PC-9 (cell line): Measurements from ENCODE around the gene SLC22A1. TPM values are rescaled to one million over a fixed set of nuclear protein-coding genes. Genes with fewer than 3 reads are reported as not detected.
"Not testable (repeated sequence)": the region's sequence is repeated elsewhere in the genome, so short reads cannot be mapped to it uniquely, and the experiment has no call there.

Experiments used
- BruUV-seq: library from RNA; stranded (reverse); fragments of 400-500 nt; replicated peaks from 2 replicates; lab custom pipeline; 2021; lab: Mats Ljungman, UMichigan
- CTCF ChIA-PET: fragments of 300-600 bp; sonication (Branson Sonifier 250); formaldehyde crosslinking; loops from one replicate; lab custom pipeline; 2022; ENCODE audit warnings: antibody characterized with exemption; lab: Charles Lee
- POLR2A ChIA-PET: fragments of 300-600 bp; sonication (Branson Sonifier 250); formaldehyde crosslinking; loops from one replicate; lab custom pipeline; 2022; ENCODE audit warnings: antibody characterized with exemption; ENCODE audit not compliant: unreplicated experiment; lab: Charles Lee
- DNase-seq, 2 experiments: peaks; one replicate each; pipeline versions ENCODE4 v3.0.0 to v3.0.0-alpha.2; 2015 to 2022; ENCODE audit warnings: mixed read lengths in 1 of 2
- H2AFZ ChIP-seq: fragments of 200-600 bp; sonication (generic); 2 replicates; pipeline ENCODE4 v1.8.1; 2017; ENCODE audit warnings: antibody characterized with exemption
- H3F3A ChIP-seq: fragments of 200-600 bp; sonication (generic); 2 replicates; pipeline ENCODE4 v1.8.1; 2017; ENCODE audit warnings: antibody characterized with exemption, mild to moderate bottlenecking, low read depth; ENCODE audit not compliant: insufficient read depth
- H3K27ac ChIP-seq: fragments of 200-600 bp; sonication (generic); 2 replicates; pipeline ENCODE4 v1.6.1; 2016; ENCODE audit warnings: mixed run types
- H3K27me3 ChIP-seq: fragments of 200-600 bp; sonication (generic); 2 replicates; pipeline ENCODE4 v1.6.1; 2016; ENCODE audit warnings: low read depth, mixed run types; ENCODE audit not compliant: insufficient read depth
- H3K36me3 ChIP-seq: fragments of 200-600 bp; sonication (generic); 2 replicates; pipeline ENCODE4 v1.6.1; 2016; ENCODE audit warnings: low read depth, mixed run types
- H3K4me1 ChIP-seq: fragments of 200-600 bp; sonication (generic); replicated peaks from 2 replicates; pipeline ENCODE4 v1.6.1; 2016; ENCODE audit warnings: mixed run types; ENCODE audit not compliant: insufficient read depth
- H3K4me2 ChIP-seq: fragments of 200-600 bp; sonication (generic); 2 replicates; pipeline ENCODE4 v1.6.1; 2017; ENCODE audit warnings: mixed run types
- H3K4me3 ChIP-seq: fragments of 200-600 bp; sonication (generic); 2 replicates; pipeline ENCODE4 v1.6.1; 2016; ENCODE audit warnings: mixed run types
- H3K79me2 ChIP-seq: fragments of 200-600 bp; sonication (generic); 2 replicates; pipeline ENCODE4 v1.6.1; 2017; ENCODE audit warnings: low read depth, mixed run types
- H3K9me2 ChIP-seq: fragments of 200-600 bp; sonication (generic); 2 replicates; pipeline ENCODE4 v1.8.1; 2017; ENCODE audit warnings: mild to moderate bottlenecking; ENCODE audit not compliant: insufficient read depth
- H3K9me3 ChIP-seq: fragments of 200-600 bp; sonication (generic); 2 replicates; pipeline ENCODE4 v1.8.1; 2016; ENCODE audit warnings: low read depth; ENCODE audit not compliant: insufficient read depth
- H4K20me1 ChIP-seq: fragments of 200-600 bp; sonication (generic); 2 replicates; pipeline ENCODE4 v1.8.1; 2017; ENCODE audit not compliant: insufficient read depth
- EZH2 ChIP-seq: fragments of 200-600 bp; sonication (generic); IDR thresholded peaks from 2 replicates; pipeline ENCODE4 v1.8.0; 2017; ENCODE audit warnings: antibody characterized with exemption, low read depth
- intact Hi-C: fragments of 100-400 bp; cut with micrococcal nuclease; formaldehyde crosslinking; loops from one replicate; pipeline ENCODE4 v1.10.0; 2022; ENCODE audit not compliant: unreplicated experiment
- total RNA-seq: library from RNA; stranded (reverse); gene quantifications from 2 replicates; pipeline ENCODE4 v1.2.3, GENCODE V29; 2021
- TF ChIP-seq, protein P1 (sequence below): fragments of 200-600 bp; sonication (generic); conservative IDR thresholded peaks from 2 replicates; pipeline ENCODE4 v1.6.1; 2017; ENCODE audit warnings: mixed run types, antibody characterized with exemption, mild to moderate bottlenecking, moderate library complexity

SLC22A1 gene
- total RNA-seq, 1 experiment from 2014 or later: not detected

DNA sequence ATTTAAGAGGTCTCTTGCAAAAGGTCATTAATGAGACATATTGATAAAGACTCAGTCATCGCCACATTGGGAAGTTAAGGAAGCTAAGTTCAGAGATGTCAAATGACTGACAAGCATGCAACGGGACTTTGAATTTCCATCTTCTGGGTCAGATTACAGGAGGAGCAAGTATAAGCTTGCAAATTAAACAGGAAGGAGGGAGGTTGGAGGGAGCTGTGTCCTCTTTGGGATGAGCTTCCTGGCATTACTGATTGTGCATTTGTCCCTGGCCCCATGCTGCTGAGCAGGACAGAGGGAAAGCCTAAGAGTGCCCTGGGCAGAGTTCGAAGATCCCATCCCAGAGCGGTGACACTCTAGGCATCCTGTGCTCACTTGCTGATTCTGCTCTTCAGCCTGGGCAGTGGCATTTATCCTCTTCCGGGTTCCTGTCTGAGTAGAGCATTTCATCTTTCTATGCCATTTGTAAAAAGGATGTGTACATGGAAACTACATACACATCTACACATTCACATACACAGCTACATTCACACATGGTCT, 40.5 kb downstream of the SLC22A1 start:
- DNase-seq: no peak
- no peaks in the 10 kb centered on the region for H4K20me1 ChIP-seq
- no peaks in the 10 kb centered on the region for H3K9me2 ChIP-seq
- no peaks in the 10 kb centered on the region for H3K36me3 ChIP-seq
- ChIA-PET CTCF (no interaction called here), POLR2A (no interaction called here)
- no peaks in the 10 kb centered on the region; the same call in 1 of the 2 replicates for H3K9me3 ChIP-seq
- H3K4me1 ChIP-seq: no peaks in the 10 kb centered on the region
- no TSS peak for BruUV-seq
- H3K4me2 ChIP-seq: no peak overlapping the region
- TF ChIP-seq EZH2: no peak
- TF ChIP-seq, protein P1, sequence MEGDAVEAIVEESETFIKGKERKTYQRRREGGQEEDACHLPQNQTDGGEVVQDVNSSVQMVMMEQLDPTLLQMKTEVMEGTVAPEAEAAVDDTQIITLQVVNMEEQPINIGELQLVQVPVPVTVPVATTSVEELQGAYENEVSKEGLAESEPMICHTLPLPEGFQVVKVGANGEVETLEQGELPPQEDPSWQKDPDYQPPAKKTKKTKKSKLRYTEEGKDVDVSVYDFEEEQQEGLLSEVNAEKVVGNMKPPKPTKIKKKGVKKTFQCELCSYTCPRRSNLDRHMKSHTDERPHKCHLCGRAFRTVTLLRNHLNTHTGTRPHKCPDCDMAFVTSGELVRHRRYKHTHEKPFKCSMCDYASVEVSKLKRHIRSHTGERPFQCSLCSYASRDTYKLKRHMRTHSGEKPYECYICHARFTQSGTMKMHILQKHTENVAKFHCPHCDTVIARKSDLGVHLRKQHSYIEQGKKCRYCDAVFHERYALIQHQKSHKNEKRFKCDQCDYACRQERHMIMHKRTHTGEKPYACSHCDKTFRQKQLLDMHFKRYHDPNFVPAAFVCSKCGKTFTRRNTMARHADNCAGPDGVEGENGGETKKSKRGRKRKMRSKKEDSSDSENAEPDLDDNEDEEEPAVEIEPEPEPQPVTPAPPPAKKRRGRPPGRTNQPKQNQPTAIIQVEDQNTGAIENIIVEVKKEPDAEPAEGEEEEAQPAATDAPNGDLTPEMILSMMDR: no peak
- H3F3A ChIP-seq: no peaks in the 10 kb centered on the region
- H3K27ac ChIP-seq: no peak overlapping the region
- H3K27me3 ChIP-seq: no peaks in the 10 kb centered on the region
- H3K4me3 ChIP-seq: no peak overlapping the region
- no peaks in the 10 kb centered on the region for H3K79me2 ChIP-seq
- H2AFZ ChIP-seq: no peak overlapping the region
- intact Hi-C loops: no loop called here

DNA sequence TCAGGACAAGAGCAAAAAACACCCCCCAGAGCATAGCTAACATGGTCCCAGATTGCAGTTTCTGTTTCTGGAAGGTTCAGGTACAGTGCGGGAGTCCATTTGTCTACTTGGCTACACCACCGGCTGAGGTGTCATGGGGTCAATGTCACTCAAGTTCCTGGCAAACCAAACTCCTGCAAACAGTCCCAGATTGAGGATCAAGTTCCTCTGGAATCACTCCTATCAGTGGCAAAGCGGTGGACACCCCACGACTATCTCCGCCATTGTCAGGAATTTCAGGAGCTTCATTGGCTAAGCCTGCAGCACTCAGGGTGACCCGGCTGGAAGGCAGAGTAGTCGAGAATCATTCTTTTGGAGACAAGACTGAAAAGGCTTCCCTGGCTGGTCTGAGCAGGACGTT, 41.8 kb downstream of the SLC22A1 start:
- Histone ChIP-seq H3F3A (no peaks in the 10 kb centered on the region), H3K4me1 (no peaks in the 10 kb centered on the region), H4K20me1 (no peaks in the 10 kb centered on the region), H3K27ac (no peak overlapping the region), H3K9me3 (no peaks in the 10 kb centered on the region; the same call in 1 of the 2 replicates), H3K4me2 (no peak overlapping the region), H3K27me3 (no peaks in the 10 kb centered on the region), H3K9me2 (no peaks in the 10 kb centered on the region), H3K79me2 (no peaks in the 10 kb centered on the region), H2AFZ (no peak overlapping the region), H3K36me3 (no peaks in the 10 kb centered on the region), H3K4me3 (no peak overlapping the region)
- BruUV-seq: no TSS peak
- no peak for TF ChIP-seq EZH2
- TF ChIP-seq, protein P1: no peak
- no peak for DNase-seq
- ChIA-PET CTCF (no interaction called here), POLR2A (no interaction called here)
- intact Hi-C loops: no loop called here

DNA sequence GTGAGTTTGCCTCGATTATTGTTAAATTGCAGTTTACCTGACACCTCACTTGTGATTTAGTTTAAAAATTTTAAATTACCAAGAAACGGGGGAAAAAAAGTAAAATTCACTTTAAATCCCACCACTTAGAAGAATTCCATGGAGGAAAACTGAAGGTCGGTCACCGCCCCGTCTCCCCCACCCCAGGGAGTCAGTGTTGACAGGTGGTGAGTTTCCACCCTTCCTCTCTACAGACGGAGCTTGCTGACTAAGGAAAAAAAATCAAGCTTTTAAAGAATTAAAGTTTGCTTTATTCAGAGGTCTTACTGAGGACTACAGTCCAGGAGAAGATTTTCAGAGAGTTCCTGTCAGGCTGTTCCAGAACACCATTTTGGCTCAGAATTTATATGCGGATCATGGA, 42.3 kb downstream of the SLC22A1 start:
- no TSS peak for BruUV-seq
- H3K4me1 ChIP-seq: no peaks in the 10 kb centered on the region
- H3K4me2 ChIP-seq: no peak overlapping the region

DNA sequence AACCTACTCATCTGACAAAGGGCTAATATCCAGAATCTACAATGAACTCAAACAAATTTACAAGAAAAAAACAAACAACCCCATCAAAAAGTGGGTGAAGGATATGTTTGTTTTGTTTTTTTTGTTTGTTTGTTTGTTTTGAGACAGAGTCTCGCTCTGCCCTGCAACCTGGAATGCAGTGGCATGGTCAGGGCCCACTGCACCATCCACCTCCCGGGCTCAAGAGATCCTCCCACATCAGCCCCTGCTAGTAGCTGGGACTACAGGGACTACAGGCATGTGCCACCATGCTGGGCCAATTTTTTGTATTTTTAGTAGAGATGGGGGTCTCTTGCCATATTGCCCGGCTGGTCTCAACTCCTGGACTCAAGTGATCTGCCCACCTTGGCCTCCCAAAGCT, 44.3 kb downstream of the SLC22A1 start:
- H3K27me3 ChIP-seq, H2AFZ ChIP-seq, H3F3A ChIP-seq, H3K4me2 ChIP-seq, BruUV-seq, DNase-seq, H4K20me1 ChIP-seq, H3K4me1 ChIP-seq, H3K4me3 ChIP-seq, H3K9me3 ChIP-seq, POLR2A ChIA-PET, intact Hi-C loops, H3K36me3 ChIP-seq, H3K79me2 ChIP-seq, H3K27ac ChIP-seq, H3K9me2 ChIP-seq: not testable (repeated sequence)
- CTCF ChIA-PET: interaction anchor here (0.6 kb wide), 1 partner anchor 76 kb away, joined by 3 read pairs; no protein-coding TSS in a partner anchor

More for the DNA sequence above, 42.3 kb downstream of the SLC22A1 start:
- no peaks in the 10 kb centered on the region for H3F3A ChIP-seq
- H3K27me3 ChIP-seq: no peaks in the 10 kb centered on the region
- H4K20me1 ChIP-seq: no peaks in the 10 kb centered on the region
- H3K9me2 ChIP-seq: no peaks in the 10 kb centered on the region
- no peak for DNase-seq
- no peak overlapping the region for H3K4me3 ChIP-seq
- ChIA-PET POLR2A (no interaction called here), CTCF (no interaction called here)
- no peak overlapping the region for H2AFZ ChIP-seq
- intact Hi-C loops: no loop called here
- H3K27ac ChIP-seq: no peak overlapping the region
- H3K9me3 ChIP-seq: no peaks in the 10 kb centered on the region; the same call in 1 of the 2 replicates
- H3K36me3 ChIP-seq: no peaks in the 10 kb centered on the region
- H3K79me2 ChIP-seq: no peaks in the 10 kb centered on the region
- TF ChIP-seq EZH2: no peak
- TF ChIP-seq, protein P1: no peak
